H1 (cell line): Measurements from ENCODE around the gene COL4A1. TPM values are rescaled to one million over a fixed set of nuclear protein-coding genes. Genes with fewer than 3 reads are reported as not detected.

Experiments
- CTCF ChIA-PET: fragments of 300-600 bp; sonication (Branson Sonifier 250); formaldehyde crosslinking; loops from one replicate; lab custom pipeline; 2021; ENCODE audit not compliant: partially characterized antibody; lab: Charles Lee
- POLR2A ChIA-PET: fragments of 300-600 bp; sonication (Branson Sonifier 250); formaldehyde crosslinking; loops from one replicate; lab custom pipeline; 2021; ENCODE audit warnings: inconsistent platforms; ENCODE audit not compliant: partially characterized antibody; lab: Charles Lee
- DNase-seq, 2 experiments: peaks; one replicate each; pipeline versions ENCODE4 v3.0.0 to v3.0.0-alpha.2; 2010 to 2022; ENCODE audit warnings: low spot score in 2 of 2, low read depth in 1 of 2, mixed read lengths in 1 of 2
- FAIRE-seq: peaks from 2 replicates; lab custom pipeline; 2011; peaks lifted over from hg19 to GRCh38; lab: Jason Lieb, UNC
- H2AFZ ChIP-seq: 2 replicates; pipeline ENCODE4 v1.8.1; 2012; ENCODE audit warnings: low read length, inconsistent platforms
- H2AK5ac ChIP-seq: 2 replicates; pipeline ENCODE4 v1.6.1; 2013; ENCODE audit warnings: low read depth, low read length
- H2BK120ac ChIP-seq: replicated peaks from 2 replicates; pipeline ENCODE3; 2013; ENCODE audit warnings: low read depth, low read length, inconsistent platforms
- H2BK12ac ChIP-seq: 2 replicates; pipeline ENCODE4 v1.6.1; 2013; ENCODE audit warnings: low read depth, low read length
- H2BK15ac ChIP-seq: 2 replicates; pipeline ENCODE4 v1.6.1; 2013; ENCODE audit warnings: low read length
- H2BK20ac ChIP-seq: 2 replicates; pipeline ENCODE4 v1.6.1; 2013; ENCODE audit warnings: low read length
- H2BK5ac ChIP-seq: 2 replicates; pipeline ENCODE4 v1.6.1; 2013; ENCODE audit warnings: low read depth, low read length
- H3K14ac ChIP-seq: 2 replicates; pipeline ENCODE4 v1.6.1; 2013; ENCODE audit warnings: inconsistent platforms; ENCODE audit not compliant: insufficient read length
- H3K18ac ChIP-seq: 2 replicates; pipeline ENCODE4 v1.6.1; 2013; ENCODE audit warnings: low read length; ENCODE audit errors: extremely low read depth
- H3K23ac ChIP-seq: 2 replicates; pipeline ENCODE4 v1.6.1; 2013; ENCODE audit warnings: inconsistent platforms; ENCODE audit not compliant: insufficient read length
- H3K23me2 ChIP-seq: 2 replicates; pipeline ENCODE4 v1.6.1; 2013; ENCODE audit warnings: low read depth, low read length
- H3K27ac ChIP-seq: 2 replicates; pipeline ENCODE4 v1.6.1; 2011; ENCODE audit warnings: low read depth, low read length, inconsistent platforms
- H3K27me3 ChIP-seq, 4 experiments: replicated peaks in 1 of 4; 1 replicate in 1 of 4; 2 replicates in 3 of 4; pipeline versions ENCODE4 v1.6.1 to v1.8.1; 2011 to 2013; ENCODE audit warnings: low read length in 3 of 4, mild to moderate bottlenecking in 3 of 4, inconsistent platforms in 2 of 4, mixed read lengths in 2 of 4, moderate library complexity in 1 of 4; ENCODE audit not compliant: control insufficient read depth in 3 of 4, insufficient read depth in 3 of 4; ENCODE audit errors: extremely low read depth in 1 of 4
- H3K36me3 ChIP-seq, 4 experiments: 2 replicates each; pipeline versions ENCODE4 v1.6.1 to v1.8.1; 2011 to 2013; ENCODE audit warnings: mild to moderate bottlenecking in 4 of 4, low read length in 3 of 4, moderate library complexity in 2 of 4, control low read depth in 1 of 4, inconsistent platforms in 1 of 4; ENCODE audit not compliant: insufficient read depth in 4 of 4, control insufficient read depth in 2 of 4
- H3K4ac ChIP-seq: replicated peaks from 2 replicates; pipeline ENCODE3; 2013; ENCODE audit warnings: low read length, low read depth, mixed read lengths, inconsistent platforms; ENCODE audit not compliant: insufficient read length
- H3K4me1 ChIP-seq, 4 experiments: replicated peaks in 1 of 4; 1 replicate in 1 of 4; 2 replicates in 3 of 4; pipeline versions ENCODE4 v1.6.1 to v1.8.1; 2011 to 2013; ENCODE audit warnings: low read length in 3 of 4, inconsistent platforms in 2 of 4, mixed read lengths in 1 of 4; ENCODE audit not compliant: insufficient read depth in 4 of 4, control insufficient read depth in 3 of 4
- H3K4me2 ChIP-seq, 2 experiments: 2 replicates each; pipeline versions ENCODE4 v1.6.1 to v1.8.1; 2011 to 2013; ENCODE audit warnings: low read depth in 2 of 2, low read length in 2 of 2, control low read depth in 1 of 2, inconsistent platforms in 1 of 2, mild to moderate bottlenecking in 1 of 2; ENCODE audit not compliant: insufficient read depth in 1 of 2
- H3K4me3 ChIP-seq, 4 experiments: fragments of 200-600, 300-600 bp in 1 of 4; sonication (generic), shearing (Covaris generic), sonication (Bioruptor Twin) in 1 of 4; 2 replicates each; pipeline versions ENCODE4 v1.5.1 to v1.8.1; 2011 to 2016; ENCODE audit warnings: low read length in 4 of 4, low read depth in 3 of 4, control low read depth in 2 of 4, inconsistent platforms in 2 of 4, mild to moderate bottlenecking in 2 of 4, mixed read lengths in 1 of 4, moderate library complexity in 1 of 4; ENCODE audit not compliant: insufficient read depth in 2 of 4; ENCODE audit errors: extremely low read depth in 1 of 4
- H3K56ac ChIP-seq: replicated peaks from 2 replicates; pipeline ENCODE3; 2013; ENCODE audit warnings: low read depth, mild to moderate bottlenecking, mixed read lengths, low read length, inconsistent platforms; ENCODE audit not compliant: insufficient read length
- H3K79me1 ChIP-seq: 2 replicates; pipeline ENCODE4 v1.6.1; 2013; ENCODE audit warnings: low read depth, low read length, control low read depth
- H3K79me2 ChIP-seq, 2 experiments: 2 replicates each; pipeline versions ENCODE4 v1.6.1 to v1.8.1; 2012 to 2013; ENCODE audit warnings: low read length in 2 of 2, mild to moderate bottlenecking in 2 of 2, inconsistent platforms in 1 of 2; ENCODE audit not compliant: insufficient read depth in 2 of 2, control insufficient read depth in 1 of 2
- H3K9ac ChIP-seq, 4 experiments: replicated peaks in 1 of 4; 1 replicate in 1 of 4; 2 replicates in 3 of 4; pipeline versions ENCODE4 v1.6.1 to v1.8.1; 2011 to 2013; ENCODE audit warnings: low read depth in 3 of 4, low read length in 3 of 4, control low read depth in 2 of 4, mild to moderate bottlenecking in 2 of 4, moderate library complexity in 2 of 4, inconsistent platforms in 1 of 4; ENCODE audit errors: extremely low read depth in 1 of 4
- H3K9me3 ChIP-seq, 2 experiments: 2 replicates each; pipeline versions ENCODE4 v1.6.1 to v1.8.1; 2012 to 2013; ENCODE audit warnings: mild to moderate bottlenecking in 2 of 2, moderate library complexity in 2 of 2, control low read depth in 1 of 2, inconsistent platforms in 1 of 2, low read depth in 1 of 2, low read length in 1 of 2, mixed read lengths in 1 of 2; ENCODE audit not compliant: insufficient read depth in 2 of 2
- H4K20me1 ChIP-seq, 2 experiments: replicated peaks in 1 of 2; 2 replicates each; pipeline versions ENCODE3 to v1.8.1; 2011 to 2013; ENCODE audit warnings: inconsistent platforms in 2 of 2, low read length in 2 of 2, mild to moderate bottlenecking in 1 of 2; ENCODE audit not compliant: insufficient read depth in 2 of 2, control insufficient read depth in 1 of 2
- H4K5ac ChIP-seq: 2 replicates; pipeline ENCODE4 v1.6.1; 2013; ENCODE audit warnings: low read length, low read depth, mixed read lengths, inconsistent platforms; ENCODE audit not compliant: insufficient read length
- H4K8ac ChIP-seq: 2 replicates; pipeline ENCODE4 v1.8.0; 2013; ENCODE audit warnings: mild to moderate bottlenecking, moderate library complexity, low read length, inconsistent platforms; ENCODE audit not compliant: insufficient read depth; ENCODE audit errors: extremely low read depth
- H4K91ac ChIP-seq: replicated peaks from 2 replicates; pipeline ENCODE3; 2013; ENCODE audit warnings: low read length, mixed read lengths, inconsistent platforms; ENCODE audit not compliant: insufficient read length
- BACH1 ChIP-seq: IDR thresholded peaks from 2 replicates; pipeline ENCODE4 v1.6.1; 2012; ENCODE audit warnings: low read length, improper control_type of control experiment
- BCL11A ChIP-seq, 2 experiments: IDR thresholded peaks; one replicate each; pipeline ENCODE4 v1.6.1; 2011; ENCODE audit warnings: low read depth in 2 of 2, low read length in 2 of 2, mild to moderate bottlenecking in 2 of 2
- TAF7 ChIP-seq: optimal IDR thresholded peaks from 2 replicates; pipeline ENCODE3; 2011; ENCODE audit warnings: low read depth, mild to moderate bottlenecking, inconsistent platforms, low read length, moderate library complexity, borderline replicate concordance
- TEAD4 ChIP-seq: IDR thresholded peaks from 2 replicates; pipeline ENCODE4 v1.6.1; 2012; ENCODE audit warnings: low read depth, low read length, inconsistent platforms, mixed read lengths
- WGBS, 2 experiments: shearing (Covaris generic) in 1 of 2; methylation state at CpG; one replicate each; pipeline versions ENCODE4 v1.1.6 to v1.1.7; 2013 to 2015; ENCODE audit warnings: low lambda C conversion rate in 2 of 2, mixed read lengths in 2 of 2, inconsistent platforms in 1 of 2, low coverage in 1 of 2, missing lambda C conversion rate in 1 of 2; ENCODE audit not compliant: insufficient replicate concordance in 2 of 2, insufficient coverage in 1 of 2, insufficient read length in 1 of 2; ENCODE audit errors: extremely low coverage in 1 of 2, missing lambda C conversion rate in 1 of 2; 5-methylcytosine and 5-hydroxymethylcytosine counted together
- polyA plus RNA-seq, 7 experiments: library from polyadenylated mRNA; depleted of rRNA in 3 of 7; stranded (reverse) in 5 of 7; unstranded in 2 of 7; fragments of >200 nt in 5 of 7; fragments of 200-250 nt in 2 of 7; gene quantifications; 1 replicate in 5 of 7; 2 replicates in 1 of 7; 4 replicates in 1 of 7; pipeline versions ENCODE4 v1.2.1 to v1.2.3, GENCODE V29; 2011 to 2013; ENCODE audit warnings: missing spikeins in 2 of 7, mixed read lengths in 2 of 7
- total RNA-seq: library from RNA; stranded (reverse); fragmentation: NEBNext Ultra II Directional; extraction: Animal tissue kit (Norgen Biotek cat#: 25700); gene quantifications from 2 replicates; pipeline ENCODE4 v1.2.1, GENCODE V29; 2021
- TF ChIP-seq, protein P1 (sequence below): IDR thresholded peaks from 2 replicates; pipeline ENCODE4 v1.6.1; 2011; ENCODE audit warnings: low read depth, mild to moderate bottlenecking, low read length; ENCODE audit not compliant: insufficient read depth
- TF ChIP-seq, protein P2 (sequence below): IDR thresholded peaks from 2 replicates; pipeline ENCODE4 v1.6.1; 2012; ENCODE audit warnings: inconsistent platforms

COL4A1 gene
- total and polyA plus RNA-seq, 2 of the 8 experiments (the other 6 are each of a cell fraction or from before 2014, with no cell fraction given), result 30.7 to 82.0 TPM

DNA sequence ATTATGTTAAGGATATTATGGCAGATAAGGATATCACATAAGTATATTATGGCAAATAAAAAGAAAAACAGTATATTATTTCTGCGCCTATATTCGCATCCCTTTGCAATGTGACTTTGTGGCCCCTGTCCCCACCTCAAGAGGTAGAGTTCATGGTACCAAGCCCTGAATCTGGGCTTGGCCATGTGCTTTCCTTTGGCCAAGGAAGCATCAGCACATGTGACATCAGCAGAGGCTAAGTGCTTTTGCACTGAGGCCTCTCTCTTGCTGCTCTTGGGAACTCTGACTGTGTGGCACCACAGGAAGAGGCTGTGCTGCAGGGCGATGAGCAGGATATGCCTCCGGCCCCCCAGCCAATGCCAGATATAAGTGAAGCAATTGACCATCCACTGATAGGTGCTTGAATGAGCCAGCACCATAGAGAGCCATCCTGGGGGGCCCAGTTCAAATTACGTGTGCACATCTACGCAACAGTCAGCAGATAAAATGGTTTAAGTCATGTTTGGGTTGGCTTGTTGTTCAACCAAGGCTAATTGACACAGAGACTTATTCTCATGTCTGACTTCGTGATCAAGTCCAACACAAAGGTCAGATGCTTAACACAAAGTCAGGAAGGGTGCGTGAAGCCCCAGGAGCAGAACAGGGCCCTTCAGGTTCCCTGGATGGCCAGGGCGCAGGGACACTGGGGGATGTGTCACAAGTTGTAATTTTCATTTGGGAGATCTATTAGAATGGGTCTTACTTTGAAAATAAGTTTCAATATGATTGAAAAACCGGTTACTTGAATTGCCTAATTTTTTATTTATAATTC is 173.3 kb downstream of the COL4A1 start:
- Histone ChIP-seq H4K91ac (no peak overlapping the region), H3K36me3 (no peaks in the 10 kb centered on the region), H3K18ac (no peak overlapping the region), H4K8ac (no peak overlapping the region), H2AFZ (no peak overlapping the region), H2BK120ac (no peak overlapping the region), H3K4me1 (peaks cover 14 to 34% (median 29%) of the 10 kb centered on the region in 4 experiments), H4K5ac (no peak overlapping the region), H3K9me3 (no peaks in the 10 kb centered on the region), H2BK15ac (no peak overlapping the region), H3K4me2 (no peak overlapping the region), H2BK20ac (0 out of 2 replicates have a peak overlapping the region, but pooled peaks have one; percentile 29), H3K56ac (no peak overlapping the region), H3K4me3 (no peak overlapping the region), H3K4ac (no peak overlapping the region), H3K27me3 (peaks cover 0 to 11% (median 7%) of the 10 kb centered on the region in 4 experiments; a peak in 5 of 7 replicates), H2AK5ac (peak overlapping the region; percentile 94), H3K79me1 (no peaks in the 10 kb centered on the region), H2BK5ac (no peak overlapping the region), H3K9ac (no peak overlapping the region; a peak in 1 of 7 replicates), H3K14ac (no peak overlapping the region), H2BK12ac (peak overlapping the region; percentile 72; the same call in 1 of the 2 replicates), H3K23ac (no peak overlapping the region), H3K79me2 (no peaks in the 10 kb centered on the region), H3K23me2 (peaks cover 8% of the 10 kb centered on the region), H4K20me1 (no peaks in the 10 kb centered on the region), H3K27ac (no peak overlapping the region; the same call in 1 of the 2 replicates)
- TF ChIP-seq TEAD4, result no peak
- no peak for TF ChIP-seq BACH1
- TF ChIP-seq TAF7, result no peak
- TF ChIP-seq, protein P1, sequence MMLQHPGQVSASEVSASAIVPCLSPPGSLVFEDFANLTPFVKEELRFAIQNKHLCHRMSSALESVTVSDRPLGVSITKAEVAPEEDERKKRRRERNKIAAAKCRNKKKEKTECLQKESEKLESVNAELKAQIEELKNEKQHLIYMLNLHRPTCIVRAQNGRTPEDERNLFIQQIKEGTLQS, result no peak
- TF ChIP-seq BCL11A (IDR thresholded peaks at IDR 0.05; ENCODE audit: low read depth in 2 of 2, low read length in 2 of 2), result no peak
- TF ChIP-seq, protein P2, sequence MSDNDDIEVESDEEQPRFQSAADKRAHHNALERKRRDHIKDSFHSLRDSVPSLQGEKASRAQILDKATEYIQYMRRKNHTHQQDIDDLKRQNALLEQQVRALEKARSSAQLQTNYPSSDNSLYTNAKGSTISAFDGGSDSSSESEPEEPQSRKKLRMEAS, result peak; percentile 66
- POLR2A ChIA-PET, result interaction anchor here (0.6 to 1.2 kb wide), 2 partner anchors 193 to 582 kb away, joined by 3 read pairs; no protein-coding TSS in a partner anchor
- DNase-seq (no peak), FAIRE-seq (no peak)
- WGBS, 2 experiments, result 85% methylated on average over 10 of the region's 10 CpGs; no CpG with 5 or more reads in 1 of the 2 experiments
- CTCF ChIA-PET, result interaction anchor here (0.6 to 1.8 kb wide), 4 partner anchors 9 to 297 kb away, joined by 3 to 5 read pairs (median 4); no protein-coding TSS in a partner anchor
